Natural killer cell (primary cell): ENCODE data around the gene VCAN. TPM values are rescaled to one million over a fixed set of nuclear protein-coding genes. Genes with fewer than 3 reads are reported as not detected.
"Not testable (repeated sequence)": the region's sequence is repeated elsewhere in the genome, so short reads cannot be mapped to it uniquely, and the experiment has no call there.

Source experiments
- ATAC-seq, 3 donors: fragments of 150-1000 bp in 2 of 3; fragments of 200-7000 bp in 1 of 3; cut with Tn5 transposase; 1 replicate in 1 of 3; 2 replicates in 2 of 3; pipeline ENCODE4 v1.10.0; 2021; ENCODE audit warnings: mild to moderate bottlenecking in 2 of 3, moderate library complexity in 2 of 3
- DNase-seq, 2 donors: peaks; one replicate each; pipeline versions ENCODE4 v3.0.0 to v3.0.0-alpha.2; 2013 to 2021; ENCODE audit warnings: mixed read lengths in 1 of 2
- H3K27ac ChIP-seq: one replicate; pipeline ENCODE4 v1.5.1; 2013; ENCODE audit warnings: mild to moderate bottlenecking, low read length
- H3K27me3 ChIP-seq: one replicate; pipeline ENCODE4 v1.6.1; 2013; ENCODE audit warnings: low read length; ENCODE audit not compliant: control insufficient read depth, insufficient read depth
- H3K36me3 ChIP-seq: one replicate; pipeline ENCODE4 v1.6.1; 2013; ENCODE audit warnings: low read length; ENCODE audit not compliant: control insufficient read depth, insufficient read depth
- H3K4me1 ChIP-seq: one replicate; pipeline ENCODE4 v1.6.1; 2013; ENCODE audit warnings: low read length; ENCODE audit not compliant: control insufficient read depth, insufficient read depth
- H3K4me3 ChIP-seq: one replicate; pipeline ENCODE4 v1.5.1; 2013; ENCODE audit warnings: low read length
- H3K9me3 ChIP-seq: one replicate; pipeline ENCODE4 v1.6.1; 2013; ENCODE audit warnings: low read length; ENCODE audit not compliant: control insufficient read depth, insufficient read depth
- H3K27ac Mint-ChIP-seq, 2 donors: one replicate each; pipeline ENCODE4 v1.8.0; 2022; ENCODE audit warnings: mild to moderate bottlenecking in 2 of 2, mixed read lengths in 2 of 2, moderate library complexity in 1 of 2
- H3K27me3 Mint-ChIP-seq, 2 donors: one replicate each; pipeline ENCODE4 v1.8.0; 2022; ENCODE audit warnings: low read depth in 2 of 2, mixed read lengths in 2 of 2
- H3K36me3 Mint-ChIP-seq: one replicate; pipeline ENCODE4 v1.8.0; 2022; ENCODE audit warnings: mixed read lengths
- H3K4me1 Mint-ChIP-seq, 2 donors: one replicate each; pipeline ENCODE4 v1.8.0; 2022; ENCODE audit warnings: mixed read lengths in 2 of 2
- H3K4me3 Mint-ChIP-seq: one replicate; pipeline ENCODE4 v1.8.0; 2022; ENCODE audit warnings: mild to moderate bottlenecking, moderate library complexity, mixed read lengths
- H3K9me3 Mint-ChIP-seq, 2 donors: one replicate each; pipeline ENCODE4 v1.8.0; 2022; ENCODE audit warnings: mixed read lengths in 2 of 2
- whole genome bisulfite sequencing: methylation state at CpG from one replicate; pipeline ENCODE4 v1.1.7; 2013; ENCODE audit warnings: missing lambda C conversion rate; ENCODE audit not compliant: insufficient coverage; 5-methylcytosine and 5-hydroxymethylcytosine counted together
- intact Hi-C: fragments of 100-400 bp; cut with micrococcal nuclease; formaldehyde crosslinking; loops from one replicate; pipeline ENCODE4 v1.14.2; 2022
- total RNA-seq, 4 donors: library from RNA; stranded (reverse); fragments of 120-200 nt in 1 of 4; gene quantifications; one replicate each; pipeline versions ENCODE4 v1.2.3 to v1.2.4, GENCODE V29; 2013 to 2022
- TF ChIP-seq, protein P1 (sequence below): fragments of 200-600 bp; IDR thresholded peaks from one replicate; pipeline ENCODE4 v1.8.0; 2022; ENCODE audit warnings: antibody characterized with exemption

VCAN gene
- total RNA-seq, 3 donors from 2014 or later (not counting 1 experiment from before 2014, with no cell fraction given) = 2.3 to 60.1 (median 28.4) TPM

DNA sequence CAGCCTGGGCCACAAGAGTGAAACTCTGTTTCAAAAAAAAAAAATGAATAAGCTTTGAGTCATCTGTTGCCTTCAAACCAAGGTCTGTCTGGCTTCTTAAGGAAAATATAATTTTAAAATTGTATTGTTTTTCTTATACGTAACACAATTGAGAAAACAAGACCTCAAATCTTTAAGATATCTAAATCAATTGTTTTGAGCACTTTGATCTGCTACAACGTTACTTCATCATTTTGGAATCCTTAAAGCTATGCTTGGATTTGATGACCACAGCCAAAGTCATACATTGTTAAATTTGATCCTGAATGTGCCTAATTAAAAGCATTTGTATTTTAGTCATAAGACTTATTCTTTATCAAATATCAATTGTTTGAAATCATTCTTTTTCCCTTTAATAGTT is 37.7 kb upstream of the VCAN start:
- H3K9me3 Mint-ChIP-seq = no peaks in the 10 kb centered on the region
- intact Hi-C loops = no loop called here
- ATAC-seq (no peak), DNase-seq (no peak)
- no peak overlapping the region for H3K27ac Mint-ChIP-seq
- TF ChIP-seq, protein P1, sequence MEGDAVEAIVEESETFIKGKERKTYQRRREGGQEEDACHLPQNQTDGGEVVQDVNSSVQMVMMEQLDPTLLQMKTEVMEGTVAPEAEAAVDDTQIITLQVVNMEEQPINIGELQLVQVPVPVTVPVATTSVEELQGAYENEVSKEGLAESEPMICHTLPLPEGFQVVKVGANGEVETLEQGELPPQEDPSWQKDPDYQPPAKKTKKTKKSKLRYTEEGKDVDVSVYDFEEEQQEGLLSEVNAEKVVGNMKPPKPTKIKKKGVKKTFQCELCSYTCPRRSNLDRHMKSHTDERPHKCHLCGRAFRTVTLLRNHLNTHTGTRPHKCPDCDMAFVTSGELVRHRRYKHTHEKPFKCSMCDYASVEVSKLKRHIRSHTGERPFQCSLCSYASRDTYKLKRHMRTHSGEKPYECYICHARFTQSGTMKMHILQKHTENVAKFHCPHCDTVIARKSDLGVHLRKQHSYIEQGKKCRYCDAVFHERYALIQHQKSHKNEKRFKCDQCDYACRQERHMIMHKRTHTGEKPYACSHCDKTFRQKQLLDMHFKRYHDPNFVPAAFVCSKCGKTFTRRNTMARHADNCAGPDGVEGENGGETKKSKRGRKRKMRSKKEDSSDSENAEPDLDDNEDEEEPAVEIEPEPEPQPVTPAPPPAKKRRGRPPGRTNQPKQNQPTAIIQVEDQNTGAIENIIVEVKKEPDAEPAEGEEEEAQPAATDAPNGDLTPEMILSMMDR = no peak
- 73% methylated on average over 2 of the region's 2 CpGs for WGBS
- no peak overlapping the region for H3K27ac ChIP-seq
- H3K4me1 Mint-ChIP-seq = no peaks in the 10 kb centered on the region
- H3K27me3 Mint-ChIP-seq = no peaks in the 10 kb centered on the region
- no peaks in the 10 kb centered on the region for H3K9me3 ChIP-seq
- no peaks in the 10 kb centered on the region for H3K36me3 ChIP-seq
- no peaks in the 10 kb centered on the region for H3K27me3 ChIP-seq
- H3K4me3 Mint-ChIP-seq = no peak overlapping the region
- H3K4me1 ChIP-seq = no peaks in the 10 kb centered on the region
- H3K36me3 Mint-ChIP-seq = no peaks in the 10 kb centered on the region
- no peak overlapping the region for H3K4me3 ChIP-seq

DNA sequence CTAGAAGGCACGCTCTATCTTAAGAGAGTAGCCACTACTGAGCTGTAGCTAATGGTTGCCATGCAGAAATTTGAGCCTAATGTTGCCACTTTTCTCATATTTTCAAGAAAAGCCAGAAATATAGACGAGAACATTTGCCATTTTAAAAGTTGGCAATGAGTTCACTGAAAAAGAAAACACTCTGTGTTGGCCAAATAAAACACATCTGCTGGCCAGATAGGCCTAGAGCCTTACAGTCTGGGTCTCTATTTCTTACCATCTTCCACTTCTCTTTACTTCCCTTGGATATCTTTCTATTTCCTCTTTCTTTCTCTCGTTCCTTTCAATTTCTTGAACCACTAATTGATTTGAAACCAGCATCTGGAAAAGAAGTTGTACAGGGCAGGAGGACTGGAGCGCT is 36.6 kb upstream of the VCAN start:
- Histone ChIP-seq H3K4me1 (no peaks in the 10 kb centered on the region), H3K4me3 (no peak overlapping the region), H3K9me3 (no peaks in the 10 kb centered on the region), H3K27me3 (no peaks in the 10 kb centered on the region), H3K36me3 (no peaks in the 10 kb centered on the region), H3K27ac (no peak overlapping the region)
- H3K4me1 Mint-ChIP-seq = no peaks in the 10 kb centered on the region
- no peaks in the 10 kb centered on the region for H3K9me3 Mint-ChIP-seq
- no peaks in the 10 kb centered on the region for H3K27me3 Mint-ChIP-seq
- intact Hi-C loops = no loop called here
- WGBS = 73% methylated on average over 3 of the region's 4 CpGs
- no peaks in the 10 kb centered on the region for H3K36me3 Mint-ChIP-seq
- H3K27ac Mint-ChIP-seq = no peak overlapping the region
- DNase-seq (no peak), ATAC-seq (no peak)
- H3K4me3 Mint-ChIP-seq = no peak overlapping the region
- TF ChIP-seq, protein P1 = no peak

DNA sequence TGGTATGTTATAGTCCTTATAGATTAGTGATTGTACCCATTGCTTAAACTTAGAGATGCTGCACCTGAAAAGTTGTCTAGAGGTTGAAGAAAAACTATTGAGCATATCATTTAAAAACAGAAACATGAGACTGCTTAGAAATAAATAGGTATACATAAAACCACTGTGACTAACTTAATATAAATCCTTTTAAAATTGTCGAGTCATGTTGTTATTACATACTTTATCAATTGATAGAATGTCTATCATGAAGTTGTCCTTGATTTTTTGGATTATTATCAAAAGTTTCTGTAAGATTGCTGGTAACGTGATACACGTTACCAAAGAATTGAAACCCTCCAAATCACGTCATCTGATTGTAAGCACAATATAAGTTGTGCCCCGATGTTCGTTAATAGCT is 35.3 kb upstream of the VCAN start:
- Histone ChIP-seq H3K9me3 (no peaks in the 10 kb centered on the region), H3K4me1 (no peaks in the 10 kb centered on the region), H3K36me3 (no peaks in the 10 kb centered on the region), H3K27ac (no peak overlapping the region), H3K4me3 (no peak overlapping the region), H3K27me3 (no peaks in the 10 kb centered on the region)
- H3K36me3 Mint-ChIP-seq = no peaks in the 10 kb centered on the region
- no peaks in the 10 kb centered on the region for H3K4me1 Mint-ChIP-seq
- H3K27ac Mint-ChIP-seq = no peak overlapping the region
- no peaks in the 10 kb centered on the region for H3K9me3 Mint-ChIP-seq
- 95% methylated on average over 5 of the region's 6 CpGs for WGBS
- DNase-seq = no peak
- no peak overlapping the region for H3K4me3 Mint-ChIP-seq
- no peak for ATAC-seq
- TF ChIP-seq, protein P1 = no peak
- intact Hi-C loops = no loop called here
- no peaks in the 10 kb centered on the region for H3K27me3 Mint-ChIP-seq

DNA sequence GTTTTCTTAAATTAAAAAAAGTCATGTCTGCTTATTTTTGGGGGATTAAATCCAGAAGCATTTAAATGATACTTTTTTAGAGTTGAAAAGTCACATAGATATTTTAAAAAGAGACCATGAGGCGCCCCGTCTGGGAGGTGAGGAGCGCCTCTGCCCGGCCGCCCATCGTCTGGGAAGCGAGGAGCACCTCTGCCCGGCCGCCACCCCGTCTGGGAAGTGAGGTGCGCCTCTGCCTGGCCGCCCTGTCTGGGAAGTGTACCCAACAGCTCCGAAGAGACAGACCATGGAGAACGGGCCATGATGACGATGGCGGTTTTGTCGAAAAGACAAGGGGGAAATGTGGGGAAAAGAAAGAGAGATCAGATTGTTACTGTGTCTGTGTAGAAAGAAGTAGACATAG is 33.8 kb upstream of the VCAN start:
- H3K36me3 ChIP-seq, H3K27me3 Mint-ChIP-seq, H3K36me3 Mint-ChIP-seq, H3K4me1 Mint-ChIP-seq, ATAC-seq, H3K4me3 Mint-ChIP-seq, H3K4me3 ChIP-seq, H3K4me1 ChIP-seq, intact Hi-C loops, DNase-seq, H3K27ac Mint-ChIP-seq, H3K9me3 Mint-ChIP-seq, H3K27ac ChIP-seq, H3K27me3 ChIP-seq, H3K9me3 ChIP-seq: not testable (repeated sequence)
- WGBS = 89% methylated on average over 17 of the region's 17 CpGs
